Keratinocyte (primary cell): ENCODE results near the gene ACADSB.

Source experiments
- CTCF ChIP-seq, 3 experiments: IDR thresholded peaks in 1 of 3; conservative IDR thresholded peaks in 1 of 3; optimal IDR thresholded peaks in 1 of 3; 2 replicates in 2 of 3; 3 replicates in 1 of 3; pipeline versions ENCODE3 to v1.5.1; 2011; ENCODE audit warnings: low read length in 3 of 3, mild to moderate bottlenecking in 3 of 3, moderate library complexity in 2 of 3, control low read depth in 1 of 3, inconsistent platforms in 1 of 3; ENCODE audit not compliant: insufficient read depth in 2 of 3; ENCODE audit errors: extremely low read depth in 1 of 3
- EZH2 ChIP-seq: IDR thresholded peaks from one replicate; pipeline ENCODE4 v1.6.1; 2012; ENCODE audit warnings: inconsistent platforms, mild to moderate bottlenecking, low read length, moderate library complexity

GRCh38 chr10:122984708-122985107 lies 24.1 kb upstream of the ACADSB start:
- no peak for TF ChIP-seq CTCF (optimal IDR thresholded peaks at IDR 0.05 in 1 of 3, IDR thresholded peaks at IDR 0.05 in 1 of 3, conservative IDR thresholded peaks at IDR 0.05 in 1 of 3; ENCODE audit: extremely low read depth in 1 of 3, insufficient read depth in 2 of 3, low read length in 3 of 3)
- no peak for TF ChIP-seq EZH2
